Mucosa of rectum (tissue), 2 donors: ENCODE data around the gene KDSR.

Experiments
- H3K27ac ChIP-seq, 2 donors: one replicate each; pipeline ENCODE4 v1.7.0; 2013; ENCODE audit warnings: inconsistent platforms in 2 of 2, low read depth in 2 of 2, low read length in 2 of 2
- H3K27me3 ChIP-seq, 2 donors: one replicate each; pipeline ENCODE4 v1.7.0; 2013; ENCODE audit warnings: low read length in 2 of 2; ENCODE audit not compliant: control insufficient read depth in 2 of 2, insufficient read depth in 2 of 2
- H3K36me3 ChIP-seq, 2 donors: one replicate each; pipeline ENCODE4 v1.7.0; 2013; ENCODE audit warnings: low read length in 2 of 2; ENCODE audit not compliant: control insufficient read depth in 2 of 2, insufficient read depth in 2 of 2
- H3K4me1 ChIP-seq, 2 donors: one replicate each; pipeline ENCODE4 v1.7.0; 2013; ENCODE audit warnings: low read length in 2 of 2, mild to moderate bottlenecking in 1 of 2; ENCODE audit not compliant: control insufficient read depth in 2 of 2, insufficient read depth in 2 of 2
- H3K4me3 ChIP-seq, 2 donors: one replicate each; pipeline ENCODE4 v1.7.0; 2013; ENCODE audit warnings: low read length in 2 of 2
- H3K9ac ChIP-seq, 2 donors: one replicate each; pipeline ENCODE4 v1.7.0; 2013; ENCODE audit warnings: low read length in 2 of 2, low read depth in 1 of 2, mild to moderate bottlenecking in 1 of 2
- H3K9me3 ChIP-seq, 2 donors: one replicate each; pipeline ENCODE4 v1.7.0; 2013; ENCODE audit warnings: low read length in 2 of 2; ENCODE audit not compliant: control insufficient read depth in 2 of 2
- donor health status: healthy.
- donor health status: Normal muscosa, but diverticular disease.

Gene KDSR

GRCh38 chr18:63297687-63298399 lies 69.2 kb downstream of the KDSR start:
- H3K36me3 ChIP-seq: peaks cover 0 to 5% of the 10 kb centered on the region in 2 donors
- peaks cover 0 to 2% of the 10 kb centered on the region in 2 donors for H3K4me1 ChIP-seq
- no peak overlapping the region for H3K4me3 ChIP-seq
- no peaks in the 10 kb centered on the region for H3K27me3 ChIP-seq
- no peak overlapping the region for H3K27ac ChIP-seq
- H3K9me3 ChIP-seq: no peaks in the 10 kb centered on the region
- H3K9ac ChIP-seq: no peak overlapping the region

- no peak overlapping the region for H3K27ac ChIP-seq
- H3K4me1 ChIP-seq: peaks cover 5 to 6% of the 10 kb centered on the region in 2 donors
- no peaks in the 10 kb centered on the region for H3K9me3 ChIP-seq
- H3K36me3 ChIP-seq: peaks cover 0 to 2% of the 10 kb centered on the region in 2 donors
- H3K27me3 ChIP-seq: no peaks in the 10 kb centered on the region
- no peak overlapping the region for H3K4me3 ChIP-seq
- no peak overlapping the region for H3K9ac ChIP-seq
Measured at GRCh38 chr18:63293935-63294334, 73.1 kb downstream of the KDSR start.

GRCh38 chr18:63292831-63293683 lies 73.9 kb downstream of the KDSR start:
- peak overlapping the region in 1 of 2 donors; percentile 41 for H3K27ac ChIP-seq
- H3K36me3 ChIP-seq: peaks cover 0 to 2% of the 10 kb centered on the region in 2 donors
- no peaks in the 10 kb centered on the region for H3K27me3 ChIP-seq
- H3K4me1 ChIP-seq: peaks cover 5 to 6% of the 10 kb centered on the region in 2 donors
- no peak overlapping the region for H3K4me3 ChIP-seq
- H3K9me3 ChIP-seq: no peaks in the 10 kb centered on the region
- no peak overlapping the region for H3K9ac ChIP-seq

GRCh38 chr18:63291278-63291677 lies 75.7 kb downstream of the KDSR start:
- no peaks in the 10 kb centered on the region for H3K9me3 ChIP-seq
- no peaks in the 10 kb centered on the region for H3K27me3 ChIP-seq
- peaks cover 0 to 2% of the 10 kb centered on the region in 2 donors for H3K36me3 ChIP-seq
- H3K4me1 ChIP-seq: peaks cover 5 to 6% of the 10 kb centered on the region in 2 donors
- no peak overlapping the region for H3K9ac ChIP-seq
- no peak overlapping the region for H3K4me3 ChIP-seq
- H3K27ac ChIP-seq: no peak overlapping the region

- no peak overlapping the region for H3K4me3 ChIP-seq
- H3K9ac ChIP-seq: no peak overlapping the region
- peaks cover 5 to 6% of the 10 kb centered on the region in 2 donors for H3K4me1 ChIP-seq
- H3K9me3 ChIP-seq: no peaks in the 10 kb centered on the region
- H3K27me3 ChIP-seq: no peaks in the 10 kb centered on the region
- no peak overlapping the region for H3K27ac ChIP-seq
- H3K36me3 ChIP-seq: peaks cover 0 to 2% of the 10 kb centered on the region in 2 donors
Measured at GRCh38 chr18:63290821-63291200, 76.2 kb downstream of the KDSR start.

GRCh38 chr18:63290166-63290820 lies 76.7 kb downstream of the KDSR start:
- Histone ChIP-seq H3K27ac (peak overlapping the region in 1 of 2 donors; percentile 19), H3K4me1 (peaks cover 5 to 6% of the 10 kb centered on the region in 2 donors), H3K36me3 (peaks cover 0 to 2% of the 10 kb centered on the region in 2 donors), H3K27me3 (no peaks in the 10 kb centered on the region), H3K4me3 (no peak overlapping the region), H3K9me3 (no peaks in the 10 kb centered on the region), H3K9ac (no peak overlapping the region)

GRCh38 chr18:63288311-63288710 lies 78.7 kb downstream of the KDSR start:
- Histone ChIP-seq H3K36me3 (no peaks in the 10 kb centered on the region), H3K9me3 (no peaks in the 10 kb centered on the region), H3K4me3 (no peak overlapping the region), H3K27ac (peak overlapping the region in 1 of 2 donors; percentile 50), H3K27me3 (no peaks in the 10 kb centered on the region), H3K9ac (no peak overlapping the region), H3K4me1 (peaks cover 4 to 8% of the 10 kb centered on the region in 2 donors)

GRCh38 chr18:63287691-63288220 lies 79.2 kb downstream of the KDSR start:
- H3K27ac ChIP-seq: peak overlapping the region in 1 of 2 donors; percentile 50
- H3K4me3 ChIP-seq: no peak overlapping the region
- no peaks in the 10 kb centered on the region for H3K27me3 ChIP-seq
- H3K36me3 ChIP-seq: no peaks in the 10 kb centered on the region
- H3K9ac ChIP-seq: no peak overlapping the region
- H3K4me1 ChIP-seq: peaks cover 3 to 8% of the 10 kb centered on the region in 2 donors
- H3K9me3 ChIP-seq: no peaks in the 10 kb centered on the region

GRCh38 chr18:63286926-63287325 lies 80.1 kb downstream of the KDSR start:
- Histone ChIP-seq H3K9me3 (no peaks in the 10 kb centered on the region), H3K27me3 (no peaks in the 10 kb centered on the region), H3K4me3 (no peak overlapping the region), H3K4me1 (peaks cover 3 to 8% of the 10 kb centered on the region in 2 donors), H3K9ac (no peak overlapping the region), H3K27ac (no peak overlapping the region), H3K36me3 (no peaks in the 10 kb centered on the region)
